ENCODE results near the gene COX19. TPM values are rescaled to one million over a fixed set of nuclear protein-coding genes. Genes with fewer than 3 reads are reported as not detected.

The COX19 gene
- total RNA-seq, 1 donor, result 10.9 TPM

- H3K4me1 ChIP-seq (ENCODE audit: insufficient read depth, low read length), result no peaks in the 10 kb centered on the region
- DNase-seq (ENCODE audit: insufficient read length, low spot score, missing footprints), result no peak
Observed at GRCh38 chr7:917255-918117, 57.9 kb downstream of the COX19 start.

DNA sequence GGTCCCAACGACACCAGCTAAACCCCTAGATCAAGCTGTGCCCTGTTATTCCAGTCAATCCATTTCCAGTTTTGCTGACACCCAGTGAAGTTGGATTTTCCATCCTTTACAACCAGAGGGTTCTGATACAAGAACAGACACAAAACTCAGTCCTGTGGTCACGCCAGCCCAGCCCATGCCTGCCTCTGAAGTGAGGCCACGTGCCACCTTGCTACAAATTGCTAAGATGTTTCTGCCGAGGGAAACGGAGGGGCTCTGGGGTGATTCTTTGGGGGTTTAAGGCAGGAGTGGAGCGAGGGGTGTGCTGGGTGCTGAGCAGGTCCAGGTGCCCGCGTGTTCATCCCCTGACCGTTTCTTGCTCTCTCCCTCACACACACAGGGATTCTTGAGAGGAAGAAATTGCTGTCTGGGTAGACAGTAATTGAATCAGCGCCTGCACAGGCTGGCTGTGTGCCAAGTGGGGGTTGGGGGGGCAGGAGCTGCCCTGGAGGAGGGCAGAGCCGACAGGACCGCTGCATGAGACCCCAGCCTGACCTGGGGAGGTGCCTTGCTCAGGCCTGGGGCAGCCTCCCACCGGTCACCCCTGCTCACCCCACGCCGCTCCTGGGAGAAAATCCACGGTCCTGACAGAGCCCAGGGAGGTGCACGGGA, 58.9 kb downstream of the COX19 start:
- Histone ChIP-seq H4K20me1 (ENCODE audit: insufficient read depth, low read length) (no peaks in the 10 kb centered on the region), H3K9me3 (ENCODE audit: low read depth, low read length) (no peaks in the 10 kb centered on the region), H3K27me3 (ENCODE audit: insufficient read depth, low read length) (peaks cover 5% of the 10 kb centered on the region), H3K27ac (ENCODE audit: low read depth, low read length) (no peak overlapping the region), H3K4me3 (ENCODE audit: insufficient read depth, low read length) (no peak overlapping the region), H3K36me3 (ENCODE audit: insufficient read depth, low read length) (no peaks in the 10 kb centered on the region), H3K4me1 (ENCODE audit: insufficient read depth, low read length) (no peaks in the 10 kb centered on the region), H3K4me2 (ENCODE audit: insufficient read depth, low read length) (no peak overlapping the region), H3K79me2 (ENCODE audit: insufficient read depth, low read length) (no peaks in the 10 kb centered on the region), H2AFZ (ENCODE audit: low read length) (no peak overlapping the region)
- TF ChIP-seq, protein P1, sequence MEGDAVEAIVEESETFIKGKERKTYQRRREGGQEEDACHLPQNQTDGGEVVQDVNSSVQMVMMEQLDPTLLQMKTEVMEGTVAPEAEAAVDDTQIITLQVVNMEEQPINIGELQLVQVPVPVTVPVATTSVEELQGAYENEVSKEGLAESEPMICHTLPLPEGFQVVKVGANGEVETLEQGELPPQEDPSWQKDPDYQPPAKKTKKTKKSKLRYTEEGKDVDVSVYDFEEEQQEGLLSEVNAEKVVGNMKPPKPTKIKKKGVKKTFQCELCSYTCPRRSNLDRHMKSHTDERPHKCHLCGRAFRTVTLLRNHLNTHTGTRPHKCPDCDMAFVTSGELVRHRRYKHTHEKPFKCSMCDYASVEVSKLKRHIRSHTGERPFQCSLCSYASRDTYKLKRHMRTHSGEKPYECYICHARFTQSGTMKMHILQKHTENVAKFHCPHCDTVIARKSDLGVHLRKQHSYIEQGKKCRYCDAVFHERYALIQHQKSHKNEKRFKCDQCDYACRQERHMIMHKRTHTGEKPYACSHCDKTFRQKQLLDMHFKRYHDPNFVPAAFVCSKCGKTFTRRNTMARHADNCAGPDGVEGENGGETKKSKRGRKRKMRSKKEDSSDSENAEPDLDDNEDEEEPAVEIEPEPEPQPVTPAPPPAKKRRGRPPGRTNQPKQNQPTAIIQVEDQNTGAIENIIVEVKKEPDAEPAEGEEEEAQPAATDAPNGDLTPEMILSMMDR (IDR thresholded peaks at IDR 0.05; ENCODE audit: extremely low read depth, low read depth, low read length), result no peak
- no peak for DNase-seq (ENCODE audit: insufficient read length, low spot score, missing footprints)

More at GRCh38 chr7:917255-918117, 57.9 kb downstream of the COX19 start:
- Histone ChIP-seq H3K4me3 (ENCODE audit: insufficient read depth, low read length) (no peak overlapping the region), H2AFZ (ENCODE audit: low read length) (no peak overlapping the region), H4K20me1 (ENCODE audit: insufficient read depth, low read length) (no peaks in the 10 kb centered on the region), H3K27ac (ENCODE audit: low read depth, low read length) (no peak overlapping the region), H3K4me2 (ENCODE audit: insufficient read depth, low read length) (no peak overlapping the region), H3K36me3 (ENCODE audit: insufficient read depth, low read length) (no peaks in the 10 kb centered on the region), H3K9me3 (ENCODE audit: low read depth, low read length) (no peaks in the 10 kb centered on the region), H3K79me2 (ENCODE audit: insufficient read depth, low read length) (no peaks in the 10 kb centered on the region), H3K27me3 (ENCODE audit: insufficient read depth, low read length) (peaks cover 5% of the 10 kb centered on the region)
- TF ChIP-seq, protein P1 (IDR thresholded peaks at IDR 0.05; ENCODE audit: extremely low read depth, low read depth, low read length), result no peak

Small RNA genes lying within 50 kb of the gene (small RNA-seq; reads per million reads assigned to genes)
- 173 reads per million, percentile 97 among the genes with 10 or more reads in this experiment for gene MIR339

Other genes with a start within 250 kb of the COX19 start
- gene DNAAF5, start 248.8 kb downstream of the COX19 start, total RNA-seq, result 19.7 and 22.4 TPM in 2 replicates
- 5.9 and 6.5 TPM in 2 replicates for gene PRKAR1B, start 248.3 kb downstream of the COX19 start, total RNA-seq
- 109 and 126 TPM in 2 replicates for gene SUN1, start 143.1 kb downstream of the COX19 start, total RNA-seq
- 17.7 and 18.9 TPM in 2 replicates for gene GET4, start 99.0 kb downstream of the COX19 start, total RNA-seq
- 0.59 and 2.2 TPM in 2 replicates for gene ADAP1, start 20.9 kb downstream of the COX19 start, total RNA-seq
- gene CYP2W1, start 7.6 kb upstream of the COX19 start, total RNA-seq, result not detected in 2 replicates
- gene GPR146, start 69.0 kb upstream of the COX19 start, total RNA-seq, result 3.5 and 5.1 TPM in 2 replicates
- gene GPER1, start 112.6 kb upstream of the COX19 start, total RNA-seq, result 10.3 and 10.5 TPM in 2 replicates
- 11.8 and 13.0 TPM in 2 replicates for gene ZFAND2A, start 184.6 kb upstream of the COX19 start, total RNA-seq

Data from osteoblast (primary cell).